Measurements from ENCODE around the gene PNKD.

Gene PNKD

GRCh38 chr2:218278531-218279360 is 8.4 kb downstream of the PNKD start:
- TF ChIP-seq CTCF (IDR thresholded peaks at IDR 0.05; ENCODE audit: low read depth, low read length, missing control alignments) = no peak
- DNase-seq (ENCODE audit: extremely low read depth, low read depth) = no peak
- H3K4me3 ChIP-seq (replicated peaks; ENCODE audit: low read depth, low read length) = no peak overlapping the region

GRCh38 chr2:218280260-218280870 is 10.0 kb downstream of the PNKD start:
- H3K4me3 ChIP-seq (replicated peaks; ENCODE audit: low read depth, low read length) = no peak overlapping the region
- no peak for DNase-seq (ENCODE audit: extremely low read depth, low read depth)
- TF ChIP-seq CTCF (IDR thresholded peaks at IDR 0.05; ENCODE audit: low read depth, low read length, missing control alignments) = no peak

- TF ChIP-seq CTCF (IDR thresholded peaks at IDR 0.05; ENCODE audit: low read depth, low read length, missing control alignments) = no peak
- no peak overlapping the region for H3K4me3 ChIP-seq (replicated peaks; ENCODE audit: low read depth, low read length)
- DNase-seq (ENCODE audit: extremely low read depth, low read depth) = no peak
Measured at GRCh38 chr2:218281449-218281848, 11.1 kb downstream of the PNKD start.

- no peak overlapping the region for H3K4me3 ChIP-seq (replicated peaks; ENCODE audit: low read depth, low read length)
- DNase-seq (ENCODE audit: extremely low read depth, low read depth) = no peak
- no peak for TF ChIP-seq CTCF (IDR thresholded peaks at IDR 0.05; ENCODE audit: low read depth, low read length, missing control alignments)
Measured at GRCh38 chr2:218282173-218282991, 12.1 kb downstream of the PNKD start.

- peak; percentile 50 for DNase-seq (ENCODE audit: extremely low read depth, low read depth)
- TF ChIP-seq CTCF (IDR thresholded peaks at IDR 0.05; ENCODE audit: low read depth, low read length, missing control alignments) = no peak
- no peak overlapping the region for H3K4me3 ChIP-seq (replicated peaks; ENCODE audit: low read depth, low read length)
Measured at GRCh38 chr2:218284106-218284811, 13.9 kb downstream of the PNKD start.

- no peak for DNase-seq (ENCODE audit: extremely low read depth, low read depth)
- peak overlapping the region; percentile 44 for H3K4me3 ChIP-seq (replicated peaks; ENCODE audit: low read depth, low read length)
- no peak for TF ChIP-seq CTCF (IDR thresholded peaks at IDR 0.05; ENCODE audit: low read depth, low read length, missing control alignments)
Measured at GRCh38 chr2:218285604-218286003, 15.3 kb downstream of the PNKD start.
